Fibroblast of villous mesenchyme (primary cell): Measurements from ENCODE around the gene C1orf210. TPM values are rescaled to one million over a fixed set of nuclear protein-coding genes. Genes with fewer than 3 reads are reported as not detected.

Experiments used
- DNase-seq: peaks from one replicate; pipeline ENCODE4 v3.0.0-alpha.2; 2010; ENCODE audit warnings: low read depth
- H3K4me3 ChIP-seq: 2 replicates; pipeline ENCODE4 v1.5.1; 2011; ENCODE audit warnings: low read depth, mild to moderate bottlenecking, low read length
- total RNA-seq: library from RNA; depleted of rRNA; stranded (reverse); fragments of >200 nt; gene quantifications from 2 replicates; pipeline ENCODE4 v1.2.3, GENCODE V29; 2012
- TF ChIP-seq, protein P1 (sequence below): IDR thresholded peaks from 2 replicates; pipeline ENCODE4 v1.5.1; 2012; ENCODE audit warnings: low read depth, mild to moderate bottlenecking, low read length; ENCODE audit not compliant: insufficient read depth

Gene C1orf210
- not detected in 2 replicates for total RNA-seq

DNA sequence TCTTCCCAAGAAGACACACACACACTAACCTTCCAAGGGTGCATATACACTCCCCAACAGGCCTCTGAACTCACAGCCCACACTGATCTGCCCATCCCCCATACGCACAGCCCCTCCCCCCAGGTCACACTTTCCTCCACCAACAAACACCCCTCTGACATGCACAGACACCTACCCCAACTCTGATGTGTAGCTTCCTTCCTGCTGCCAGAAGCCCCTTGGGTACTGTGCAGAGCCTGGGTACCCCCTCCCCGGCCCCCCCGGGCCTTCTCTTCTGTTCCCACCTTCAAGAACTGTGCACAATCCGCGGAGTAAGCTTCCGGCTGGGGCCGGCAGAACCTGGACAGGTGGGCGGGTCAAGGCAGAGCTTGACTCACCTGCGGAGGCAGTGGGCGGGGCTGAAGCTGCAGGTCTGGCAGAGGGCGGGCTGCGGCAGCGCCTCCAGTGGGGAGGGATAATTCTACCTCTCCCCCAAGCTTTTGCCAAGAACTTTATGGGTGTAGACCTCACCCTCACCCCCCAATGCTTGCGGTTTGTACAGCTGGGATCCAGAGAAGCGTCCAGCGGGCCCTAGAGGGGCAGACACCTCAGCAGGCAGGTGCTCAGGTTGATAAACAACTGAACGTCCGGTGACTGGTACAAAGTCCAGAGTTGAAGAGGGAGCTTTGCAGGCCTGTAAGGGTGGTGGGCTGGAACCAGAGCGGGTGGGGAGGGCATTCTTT is at the start of gene C1orf210:
Gene C1orf210 (minus strand): TSS at position 313 of the 722 bp plus-strand sequence. CDS start 2,311 bp downstream, outside the sequence.
- TF ChIP-seq, protein P1, sequence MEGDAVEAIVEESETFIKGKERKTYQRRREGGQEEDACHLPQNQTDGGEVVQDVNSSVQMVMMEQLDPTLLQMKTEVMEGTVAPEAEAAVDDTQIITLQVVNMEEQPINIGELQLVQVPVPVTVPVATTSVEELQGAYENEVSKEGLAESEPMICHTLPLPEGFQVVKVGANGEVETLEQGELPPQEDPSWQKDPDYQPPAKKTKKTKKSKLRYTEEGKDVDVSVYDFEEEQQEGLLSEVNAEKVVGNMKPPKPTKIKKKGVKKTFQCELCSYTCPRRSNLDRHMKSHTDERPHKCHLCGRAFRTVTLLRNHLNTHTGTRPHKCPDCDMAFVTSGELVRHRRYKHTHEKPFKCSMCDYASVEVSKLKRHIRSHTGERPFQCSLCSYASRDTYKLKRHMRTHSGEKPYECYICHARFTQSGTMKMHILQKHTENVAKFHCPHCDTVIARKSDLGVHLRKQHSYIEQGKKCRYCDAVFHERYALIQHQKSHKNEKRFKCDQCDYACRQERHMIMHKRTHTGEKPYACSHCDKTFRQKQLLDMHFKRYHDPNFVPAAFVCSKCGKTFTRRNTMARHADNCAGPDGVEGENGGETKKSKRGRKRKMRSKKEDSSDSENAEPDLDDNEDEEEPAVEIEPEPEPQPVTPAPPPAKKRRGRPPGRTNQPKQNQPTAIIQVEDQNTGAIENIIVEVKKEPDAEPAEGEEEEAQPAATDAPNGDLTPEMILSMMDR: no peak
- no peak for DNase-seq

DNA sequence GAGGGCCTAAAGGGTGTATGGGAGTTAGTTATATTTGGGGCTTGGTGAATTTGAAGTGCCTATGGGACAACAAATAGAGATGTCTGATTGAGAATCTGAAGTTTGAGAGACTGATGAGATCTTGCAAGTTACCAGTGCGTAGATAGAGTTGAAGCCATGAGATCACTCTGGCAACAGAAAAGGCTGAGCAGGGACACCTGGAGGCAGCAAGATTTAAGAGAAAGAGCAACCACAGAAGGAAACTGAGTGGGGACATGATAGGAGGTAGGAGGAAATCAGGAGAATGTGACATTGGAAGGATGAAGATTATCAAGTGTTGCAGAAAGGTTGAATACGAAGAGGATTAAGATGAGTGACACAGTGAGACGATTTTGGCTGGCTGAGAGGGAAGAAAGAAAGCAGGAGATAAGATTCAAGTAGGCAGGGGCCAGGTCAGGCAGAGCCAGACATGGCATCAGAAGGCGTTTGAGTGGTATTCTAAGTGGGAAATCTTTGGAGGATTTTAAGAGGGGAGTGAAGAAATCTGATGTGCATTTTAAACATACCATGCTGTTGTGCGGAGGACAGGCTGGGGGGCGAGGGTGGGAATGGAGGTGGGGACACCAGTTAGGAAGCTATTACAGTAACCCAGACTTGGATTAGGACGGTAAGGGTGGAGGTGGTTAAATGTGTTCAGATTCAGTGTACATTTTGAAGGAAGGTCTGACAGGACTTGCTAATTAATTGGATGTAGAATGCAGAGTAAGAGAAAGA is 49.2 kb upstream of the C1orf210 start:
- H3K4me3 ChIP-seq: no peak overlapping the region
- DNase-seq: no peak
- TF ChIP-seq, protein P1: no peak

More for the DNA sequence above, at the start of gene C1orf210:
- no peak within 1 kb of the TSS for H3K4me3 ChIP-seq

DNA sequence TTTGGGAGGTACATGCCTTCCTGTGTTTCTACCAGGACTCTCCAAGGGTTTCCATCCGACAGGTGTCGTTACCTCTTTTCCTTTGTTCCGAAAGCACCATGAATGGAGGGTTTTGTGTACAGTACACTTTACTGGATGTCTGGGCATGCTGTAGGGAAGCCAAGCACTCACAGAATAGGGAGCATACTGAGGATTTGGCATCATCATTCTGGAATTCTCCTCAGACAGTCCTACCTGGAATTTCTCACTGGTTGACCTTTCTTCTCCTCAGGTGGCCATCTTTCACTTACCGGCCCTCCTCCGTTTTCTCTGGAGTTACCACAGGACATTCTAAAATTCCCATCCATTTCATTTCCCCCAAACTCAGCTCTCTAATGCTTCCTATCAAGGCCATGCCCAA is 46.3 kb upstream of the C1orf210 start:
- DNase-seq: no peak
- TF ChIP-seq, protein P1: no peak
- no peak overlapping the region for H3K4me3 ChIP-seq

DNA sequence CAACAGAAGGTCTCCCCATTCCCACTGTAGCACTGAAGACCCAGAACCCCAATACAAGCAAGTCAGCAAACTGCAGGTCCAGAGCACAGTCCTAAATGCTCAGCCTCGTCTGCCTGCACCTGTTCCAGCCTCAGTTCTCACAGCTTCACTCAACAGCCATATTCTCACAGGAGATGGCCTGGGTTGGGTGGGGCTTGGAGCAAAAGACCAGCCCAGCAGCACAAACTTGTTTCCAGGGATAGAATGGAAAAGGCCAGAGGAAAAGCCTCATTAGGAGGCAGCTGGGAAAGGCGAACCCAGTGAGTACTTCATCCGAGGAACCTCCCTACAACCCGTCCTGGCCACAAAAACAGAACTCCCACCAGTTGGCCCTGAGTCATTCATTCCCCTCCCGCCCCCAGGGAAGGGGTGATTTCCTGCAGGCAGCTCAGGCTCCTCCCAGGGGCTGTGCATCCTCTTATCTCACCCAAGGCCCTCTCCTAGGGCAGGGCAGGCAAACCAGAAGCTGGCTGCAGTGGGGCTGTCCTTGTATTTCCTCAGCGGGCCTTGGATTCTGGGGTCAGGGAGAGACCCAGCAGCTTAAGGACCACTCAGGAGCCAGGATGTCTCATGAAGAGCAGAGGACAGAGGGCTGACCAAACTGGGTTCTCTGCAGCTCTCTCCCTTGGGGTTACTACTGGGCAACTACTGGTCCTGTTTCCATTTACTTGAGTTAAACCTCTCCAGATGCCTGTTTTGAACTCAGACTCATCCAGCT is 44.8 kb upstream of the C1orf210 start:
- no peak overlapping the region for H3K4me3 ChIP-seq
- peak; percentile 68 for DNase-seq
- TF ChIP-seq, protein P1: no peak

DNA sequence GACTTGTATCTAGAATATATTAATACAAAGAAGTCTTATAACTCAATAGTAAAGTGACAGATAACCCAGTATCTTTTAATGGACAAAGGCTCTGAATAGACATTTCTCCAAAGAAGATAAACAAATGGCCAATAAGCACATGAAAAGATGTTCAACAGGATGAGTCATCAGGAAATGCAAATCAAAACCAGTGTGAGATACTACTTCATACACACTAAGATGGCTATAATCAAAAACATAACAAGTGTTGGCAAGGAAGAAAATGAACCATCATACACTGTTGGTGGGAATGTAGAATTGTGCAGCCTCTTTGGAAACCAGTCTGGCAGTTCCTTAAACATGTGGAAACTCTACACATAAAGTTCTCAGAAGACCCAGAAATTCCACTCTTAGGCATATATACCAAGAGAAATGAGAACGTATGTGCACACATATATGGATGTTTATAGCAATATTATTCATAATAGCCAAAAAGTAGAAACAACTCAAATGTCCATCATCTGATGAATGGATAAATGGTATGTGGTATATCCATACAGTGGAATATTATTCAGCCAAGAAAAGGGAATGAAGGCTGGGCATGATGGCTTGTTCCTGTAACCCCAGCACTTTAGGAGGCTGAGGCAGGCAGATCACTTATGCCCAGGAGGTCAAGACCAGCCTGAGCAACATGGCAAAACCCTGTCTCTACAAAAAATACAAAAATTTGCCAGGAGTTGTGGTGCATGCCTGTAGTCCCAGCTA is 42.3 kb upstream of the C1orf210 start:
- no peak overlapping the region for H3K4me3 ChIP-seq
- TF ChIP-seq, protein P1: no peak
- peak; percentile 23 for DNase-seq

DNA sequence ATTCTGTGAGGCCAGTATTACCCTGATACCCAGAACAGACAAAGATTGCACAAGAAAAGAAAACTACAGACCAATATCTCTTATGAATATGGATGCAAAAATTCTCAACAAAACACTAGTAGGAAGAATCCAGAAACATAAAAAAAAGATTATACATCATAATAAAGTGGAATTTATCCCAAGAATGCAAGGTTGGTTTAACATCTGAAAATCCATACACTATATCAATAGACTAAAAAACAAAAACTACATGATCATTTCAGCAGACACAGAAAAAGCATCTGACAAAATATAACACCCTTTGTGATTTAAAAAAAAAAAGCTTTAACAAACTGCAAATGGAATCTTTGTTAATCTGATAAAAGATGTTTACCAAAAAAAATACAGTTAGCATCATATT is 40.0 kb upstream of the C1orf210 start:
- TF ChIP-seq, protein P1: no peak
- DNase-seq: no peak
- no peak overlapping the region for H3K4me3 ChIP-seq
